IMR-90 (cell line): Measurements from ENCODE around the gene MORN4. TPM values are rescaled to one million over a fixed set of nuclear protein-coding genes. Genes with fewer than 3 reads are reported as not detected.
A peak's percentile ranks its signal among the peaks of the same experiment; 100 is the strongest.

ENCODE experiments used
- ATAC-seq: fragments of 200-7000 bp; cut with Tn5 transposase; 2 replicates; pipeline ENCODE4 v1.9.1; 2020; ENCODE audit warnings: low read depth, mild to moderate bottlenecking, moderate library complexity
- BruUV-seq: library from RNA; stranded (reverse); fragments of 400-500 nt; replicated peaks from 2 replicates; lab custom pipeline; 2021; lab: Mats Ljungman, UMichigan
- CTCF ChIA-PET: fragments of 300-600 bp; formaldehyde crosslinking; extraction: SDS; loops from one replicate; lab custom pipeline; 2021; ENCODE audit warnings: antibody characterized with exemption; lab: Yijun Ruan, JAX
- POLR2A ChIA-PET: fragments of 300-600 bp; sonication (Branson Sonifier 250); formaldehyde crosslinking; loops from one replicate; lab custom pipeline; 2022; ENCODE audit warnings: antibody characterized with exemption; ENCODE audit not compliant: unreplicated experiment; lab: Charles Lee
- DNase-seq: peaks from one replicate; pipeline ENCODE4 v3.0.0; 2013
- H2AFZ ChIP-seq: replicated peaks from 2 replicates; pipeline ENCODE3; 2013; ENCODE audit warnings: low read length, mild to moderate bottlenecking; ENCODE audit not compliant: poor library complexity
- H2AK5ac ChIP-seq: 2 replicates; pipeline ENCODE4 v1.6.1; 2013; ENCODE audit warnings: low read depth, low read length, inconsistent platforms
- H2AK9ac ChIP-seq: replicated peaks from 2 replicates; pipeline ENCODE3; 2013; ENCODE audit warnings: mild to moderate bottlenecking, low read depth, low read length, moderate library complexity; ENCODE audit not compliant: poor library complexity
- H2BK120ac ChIP-seq: 2 replicates; pipeline ENCODE4 v1.6.1; 2013; ENCODE audit warnings: low read depth, low read length, inconsistent platforms
- H2BK15ac ChIP-seq: 3 replicates; pipeline ENCODE4 v1.6.1; 2013; ENCODE audit warnings: low read depth, low read length, inconsistent platforms
- H2BK20ac ChIP-seq: 2 replicates; pipeline ENCODE4 v1.6.1; 2013; ENCODE audit warnings: low read depth, mild to moderate bottlenecking, inconsistent platforms, low read length, moderate library complexity
- H2BK5ac ChIP-seq: 2 replicates; pipeline ENCODE4 v1.6.1; 2013; ENCODE audit warnings: mild to moderate bottlenecking, low read depth, low read length, inconsistent platforms; ENCODE audit not compliant: poor library complexity, severe bottlenecking
- H3K14ac ChIP-seq: replicated peaks from 2 replicates; pipeline ENCODE4 v1.6.1; 2013; ENCODE audit warnings: low read depth, low read length, inconsistent platforms
- H3K18ac ChIP-seq: 2 replicates; pipeline ENCODE4 v1.6.1; 2013; ENCODE audit warnings: low read depth, low read length, control low read depth
- H3K23ac ChIP-seq: 2 replicates; pipeline ENCODE4 v1.6.1; 2013; ENCODE audit warnings: low read depth, low read length, inconsistent platforms
- H3K27ac ChIP-seq: 2 replicates; pipeline ENCODE4 v1.5.1; 2013; ENCODE audit warnings: mild to moderate bottlenecking, control low read depth, low read length; ENCODE audit not compliant: insufficient read depth
- H3K27me3 ChIP-seq: 2 replicates; pipeline ENCODE4 v1.6.1; 2013; ENCODE audit warnings: low read length; ENCODE audit not compliant: control insufficient read depth, insufficient read depth
- H3K36me3 ChIP-seq: 2 replicates; pipeline ENCODE4 v1.6.1; 2013; ENCODE audit warnings: low read length, mixed read lengths; ENCODE audit not compliant: control insufficient read depth, insufficient read depth
- H3K4ac ChIP-seq: 2 replicates; pipeline ENCODE4 v1.6.1; 2013; ENCODE audit warnings: low read depth, low read length, inconsistent platforms
- H3K4me1 ChIP-seq: 2 replicates; pipeline ENCODE4 v1.6.1; 2013; ENCODE audit warnings: low read length, mixed read lengths; ENCODE audit not compliant: control insufficient read depth, insufficient read depth
- H3K4me2 ChIP-seq: 2 replicates; pipeline ENCODE4 v1.6.1; 2013; ENCODE audit warnings: low read depth, mild to moderate bottlenecking, control low read depth, low read length, moderate library complexity
- H3K4me3 ChIP-seq: 2 replicates; pipeline ENCODE4 v1.5.1; 2013; ENCODE audit warnings: low read depth, mild to moderate bottlenecking, control low read depth, low read length, moderate library complexity; ENCODE audit not compliant: insufficient read depth
- H3K56ac ChIP-seq: 2 replicates; pipeline ENCODE4 v1.6.1; 2013; ENCODE audit warnings: low read length, inconsistent platforms; ENCODE audit not compliant: insufficient read depth; ENCODE audit errors: extremely low read depth
- H3K79me1 ChIP-seq, 2 experiments: 2 replicates each; pipeline ENCODE4 v1.6.1; 2013; ENCODE audit warnings: low read length in 2 of 2, inconsistent platforms in 1 of 2, low read depth in 1 of 2
- H3K9ac ChIP-seq: 2 replicates; pipeline ENCODE4 v1.6.1; 2013; ENCODE audit warnings: low read depth, low read length, control low read depth
- H3K9me1 ChIP-seq: 2 replicates; pipeline ENCODE4 v1.6.1; 2013; ENCODE audit warnings: low read length, inconsistent platforms; ENCODE audit not compliant: insufficient read depth
- H3K9me3 ChIP-seq: 2 replicates; pipeline ENCODE4 v1.6.1; 2013; ENCODE audit warnings: low read length; ENCODE audit not compliant: control insufficient read depth, insufficient read depth
- H4K20me1 ChIP-seq: 2 replicates; pipeline ENCODE4 v1.6.1; 2013; ENCODE audit warnings: low read length, inconsistent platforms; ENCODE audit not compliant: insufficient read depth
- H4K5ac ChIP-seq: 2 replicates; pipeline ENCODE4 v1.6.1; 2013; ENCODE audit warnings: mild to moderate bottlenecking, low read depth, low read length, control low read depth
- H4K8ac ChIP-seq, 2 experiments: 2 replicates each; pipeline ENCODE4 v1.6.1; 2013; ENCODE audit warnings: low read depth in 2 of 2, low read length in 2 of 2, control low read depth in 1 of 2, inconsistent platforms in 1 of 2
- H4K91ac ChIP-seq: 2 replicates; pipeline ENCODE4 v1.6.1; 2013; ENCODE audit warnings: low read depth, low read length, inconsistent platforms; ENCODE audit not compliant: insufficient read depth
- BHLHE40 ChIP-seq: fragments of 150-350 bp; IDR thresholded peaks from 2 replicates; pipeline ENCODE4 v1.6.1; 2016; ENCODE audit warnings: mild to moderate bottlenecking, low read depth, low read length
- CHD1 ChIP-seq: IDR thresholded peaks from 2 replicates; pipeline ENCODE4 v1.6.1; 2012; ENCODE audit warnings: low read depth, low read length, improper control_type of control experiment
- ELK1 ChIP-seq: fragments of 150-350 bp; IDR thresholded peaks from 2 replicates; pipeline ENCODE4 v1.6.1; 2016; ENCODE audit warnings: low read depth, mild to moderate bottlenecking, low read length, moderate library complexity, borderline replicate concordance
- FOS ChIP-seq: fragments of 150-350 bp; IDR thresholded peaks from 2 replicates; pipeline ENCODE4 v1.6.1; 2016; ENCODE audit warnings: low read depth, low read length
- MAZ ChIP-seq: IDR thresholded peaks from 2 replicates; pipeline ENCODE4 v1.6.1; 2012; ENCODE audit warnings: low read depth, mild to moderate bottlenecking, low read length, improper control_type of control experiment, moderate library complexity, borderline replicate concordance
- MXI1 ChIP-seq: IDR thresholded peaks from 2 replicates; pipeline ENCODE4 v1.6.1; 2012; ENCODE audit warnings: low read depth, mild to moderate bottlenecking, low read length, moderate library complexity, borderline replicate concordance
- POLR2A ChIP-seq: IDR thresholded peaks from 2 replicates; pipeline ENCODE4 v1.6.1; 2012; ENCODE audit warnings: mild to moderate bottlenecking, low read depth, low read length
- RCOR1 ChIP-seq: IDR thresholded peaks from 2 replicates; pipeline ENCODE4 v1.6.1; 2012; ENCODE audit warnings: mild to moderate bottlenecking, low read length, improper control_type of control experiment; ENCODE audit not compliant: insufficient replicate concordance
- RFX5 ChIP-seq: IDR thresholded peaks from 2 replicates; pipeline ENCODE4 v1.8.0; 2012; ENCODE audit warnings: low read depth, mild to moderate bottlenecking, low read length, moderate library complexity
- WGBS, 2 experiments: methylation state at CpG; one replicate each; pipeline versions ENCODE4 v1.1.5 to v1.1.7; 2013; ENCODE audit warnings: missing lambda C conversion rate in 2 of 2; ENCODE audit not compliant: insufficient read length in 1 of 2; ENCODE audit errors: extremely low coverage in 2 of 2; 5-methylcytosine and 5-hydroxymethylcytosine counted together
- dilution Hi-C: fragments of 300-500 bp; cut with HindIII; formaldehyde crosslinking; loops from one replicate; pipeline ENCODE4 v1.14.3; 2018; ENCODE audit warnings: low sequenced_read_pairs; ENCODE audit not compliant: unreplicated experiment
- in situ Hi-C: fragments of 300-500 bp; cut with MboI; formaldehyde crosslinking; loops from 3 replicates; pipeline ENCODE4 v1.14.3; 2019; ENCODE audit warnings: low sequenced_read_pairs, inconsistent platforms, mixed read lengths
- intact Hi-C: fragments of 100-400 bp; cut with micrococcal nuclease; formaldehyde crosslinking; loops from 2 replicates; pipeline ENCODE4 v1.10.0; 2022
- polyA plus RNA-seq, 3 experiments: library from polyadenylated mRNA; depleted of rRNA; stranded (reverse); fragments of >200 nt; gene quantifications; 2 replicates each; pipeline ENCODE4 v1.2.3, GENCODE V29; 2012; ENCODE audit warnings: low replicate concordance in 1 of 3
- total RNA-seq: library from RNA; depleted of rRNA; stranded (reverse); fragments of >200 nt; gene quantifications from 2 replicates; pipeline ENCODE4 v1.2.3, GENCODE V29; 2012
- TF ChIP-seq, protein P1 (sequence below): conservative IDR thresholded peaks from 2 replicates; pipeline ENCODE4 v1.5.1; 2012; ENCODE audit warnings: mild to moderate bottlenecking, low read depth, low read length, improper control_type of control experiment

Gene MORN4
- total and polyA plus RNA-seq, 2 of the 4 experiments (the other 2 are of a cell fraction): 3.2 to 8.4 TPM

GRCh38 chr10:97598407-97599271 lies 34.7 kb downstream of the MORN4 start:
- Histone ChIP-seq H3K79me1 (no peaks in the 10 kb centered on the region), H2AK9ac (no peak overlapping the region), H4K8ac (no peak overlapping the region), H3K36me3 (no peaks in the 10 kb centered on the region), H2AK5ac (0 out of 2 replicates have a peak overlapping the region, but pooled peaks have one; percentile 1), H3K56ac (no peak overlapping the region), H3K14ac (no peak overlapping the region), H3K4me1 (peaks cover 13% of the 10 kb centered on the region), H2BK20ac (no peak overlapping the region), H2AFZ (no peak overlapping the region), H2BK5ac (no peak overlapping the region), H4K91ac (no peak overlapping the region), H3K4me2 (no peak overlapping the region), H4K5ac (no peak overlapping the region), H3K27ac (no peak overlapping the region), H2BK120ac (no peak overlapping the region), H3K9me1 (peaks cover 9% of the 10 kb centered on the region), H3K18ac (no peak overlapping the region), H3K9ac (no peak overlapping the region), H3K23ac (no peak overlapping the region), H3K9me3 (no peaks in the 10 kb centered on the region), H4K20me1 (peaks cover 3% of the 10 kb centered on the region; the same call in 1 of the 2 replicates), H3K4ac (no peak overlapping the region), H2BK15ac (no peak overlapping the region), H3K27me3 (no peaks in the 10 kb centered on the region), H3K4me3 (no peak overlapping the region)
- ChIA-PET POLR2A (no interaction called here), CTCF (interaction anchor here (0.5 kb wide), 1 partner anchor 1369 kb away, joined by 3 read pairs; no protein-coding TSS in a partner anchor)
- 100% methylated on average over 3 of the region's 19 CpGs; no CpG with 5 or more reads in 1 of the 2 experiments for WGBS, 2 experiments
- no TSS peak for BruUV-seq
- intact Hi-C loops: no loop called here
- TF ChIP-seq POLR2A: no peak
- TF ChIP-seq ELK1: no peak
- TF ChIP-seq MAZ: no peak
- TF ChIP-seq, protein P1, sequence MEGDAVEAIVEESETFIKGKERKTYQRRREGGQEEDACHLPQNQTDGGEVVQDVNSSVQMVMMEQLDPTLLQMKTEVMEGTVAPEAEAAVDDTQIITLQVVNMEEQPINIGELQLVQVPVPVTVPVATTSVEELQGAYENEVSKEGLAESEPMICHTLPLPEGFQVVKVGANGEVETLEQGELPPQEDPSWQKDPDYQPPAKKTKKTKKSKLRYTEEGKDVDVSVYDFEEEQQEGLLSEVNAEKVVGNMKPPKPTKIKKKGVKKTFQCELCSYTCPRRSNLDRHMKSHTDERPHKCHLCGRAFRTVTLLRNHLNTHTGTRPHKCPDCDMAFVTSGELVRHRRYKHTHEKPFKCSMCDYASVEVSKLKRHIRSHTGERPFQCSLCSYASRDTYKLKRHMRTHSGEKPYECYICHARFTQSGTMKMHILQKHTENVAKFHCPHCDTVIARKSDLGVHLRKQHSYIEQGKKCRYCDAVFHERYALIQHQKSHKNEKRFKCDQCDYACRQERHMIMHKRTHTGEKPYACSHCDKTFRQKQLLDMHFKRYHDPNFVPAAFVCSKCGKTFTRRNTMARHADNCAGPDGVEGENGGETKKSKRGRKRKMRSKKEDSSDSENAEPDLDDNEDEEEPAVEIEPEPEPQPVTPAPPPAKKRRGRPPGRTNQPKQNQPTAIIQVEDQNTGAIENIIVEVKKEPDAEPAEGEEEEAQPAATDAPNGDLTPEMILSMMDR: no peak
- no peak for TF ChIP-seq CHD1
- no peak for TF ChIP-seq RFX5
- TF ChIP-seq RCOR1: no peak
- TF ChIP-seq BHLHE40: no peak
- no peak for TF ChIP-seq FOS
- no peak for TF ChIP-seq MXI1
- dilution Hi-C loops: no loop called here
- in situ Hi-C loops: no loop called here
- no peak for DNase-seq
- ATAC-seq: no peak
